HG02870 (cell line): ENCODE results near the gene CCDC138.

ENCODE experiments used
- ATAC-seq: cut with Tn5 transposase; IDR thresholded peaks from one replicate; pipeline ENCODE4 v1.9.1; 2021; ENCODE audit warnings: mild to moderate bottlenecking, moderate library complexity; ENCODE audit not compliant: unreplicated experiment

Gene CCDC138

DNA sequence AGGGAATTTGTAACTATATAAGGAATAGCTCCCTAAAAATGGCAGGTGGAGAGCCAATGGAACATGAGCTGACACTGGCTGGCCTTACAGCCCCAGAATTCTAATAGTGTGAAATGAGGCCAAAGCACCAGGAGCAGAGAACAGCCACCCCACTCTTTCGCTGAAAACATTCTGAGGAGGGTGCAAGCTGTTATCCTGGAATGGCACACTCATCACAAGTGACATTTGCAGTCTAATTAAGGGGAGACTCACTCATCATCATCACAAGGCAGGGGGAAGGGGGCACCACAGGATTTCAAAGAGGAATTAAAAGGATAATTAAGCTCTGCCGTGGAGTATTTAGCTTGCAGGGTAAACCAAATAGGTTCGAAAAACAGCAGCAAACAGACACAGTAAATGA, 108.2 kb downstream of the CCDC138 start:
- no peak for ATAC-seq

DNA sequence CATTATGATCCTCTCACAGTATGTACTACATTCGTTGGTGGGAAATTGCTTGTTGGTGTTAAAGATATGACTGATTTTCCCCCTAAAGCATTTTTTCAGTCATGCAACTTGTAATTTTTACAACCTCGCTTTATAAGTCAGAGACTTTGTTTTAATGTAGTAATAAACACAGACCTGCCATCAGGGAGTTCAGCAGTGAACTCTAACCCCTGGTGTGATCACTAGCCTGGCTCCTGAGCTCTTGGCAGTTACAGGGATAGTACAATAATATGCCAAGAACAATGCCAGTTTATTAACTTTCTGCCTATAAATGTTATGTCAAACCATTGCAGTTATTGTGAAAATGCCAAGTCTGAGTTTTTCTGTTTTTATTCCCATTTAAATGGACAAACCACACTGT, 108.6 kb downstream of the CCDC138 start:
- ATAC-seq: no peak

DNA sequence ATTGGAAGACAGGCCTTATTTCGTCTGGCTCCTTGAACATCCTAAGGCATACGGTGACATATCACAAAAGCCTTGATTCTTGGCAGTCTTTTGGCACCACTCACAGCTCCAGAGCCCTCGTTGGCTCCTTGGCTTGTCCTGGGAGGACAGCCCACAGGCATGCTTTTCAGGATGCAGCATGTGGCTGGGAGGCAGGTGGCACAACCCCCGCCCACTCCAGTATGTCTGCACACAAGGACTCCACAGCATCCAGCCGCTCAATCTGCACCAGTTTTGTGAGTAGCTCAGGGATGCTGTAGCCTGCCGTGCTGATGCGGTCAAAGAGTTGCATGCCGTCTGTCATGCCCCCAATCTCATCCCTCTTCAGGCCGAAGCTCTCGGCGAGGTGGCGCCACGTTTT, 110.2 kb downstream of the CCDC138 start:
- ATAC-seq: no peak

DNA sequence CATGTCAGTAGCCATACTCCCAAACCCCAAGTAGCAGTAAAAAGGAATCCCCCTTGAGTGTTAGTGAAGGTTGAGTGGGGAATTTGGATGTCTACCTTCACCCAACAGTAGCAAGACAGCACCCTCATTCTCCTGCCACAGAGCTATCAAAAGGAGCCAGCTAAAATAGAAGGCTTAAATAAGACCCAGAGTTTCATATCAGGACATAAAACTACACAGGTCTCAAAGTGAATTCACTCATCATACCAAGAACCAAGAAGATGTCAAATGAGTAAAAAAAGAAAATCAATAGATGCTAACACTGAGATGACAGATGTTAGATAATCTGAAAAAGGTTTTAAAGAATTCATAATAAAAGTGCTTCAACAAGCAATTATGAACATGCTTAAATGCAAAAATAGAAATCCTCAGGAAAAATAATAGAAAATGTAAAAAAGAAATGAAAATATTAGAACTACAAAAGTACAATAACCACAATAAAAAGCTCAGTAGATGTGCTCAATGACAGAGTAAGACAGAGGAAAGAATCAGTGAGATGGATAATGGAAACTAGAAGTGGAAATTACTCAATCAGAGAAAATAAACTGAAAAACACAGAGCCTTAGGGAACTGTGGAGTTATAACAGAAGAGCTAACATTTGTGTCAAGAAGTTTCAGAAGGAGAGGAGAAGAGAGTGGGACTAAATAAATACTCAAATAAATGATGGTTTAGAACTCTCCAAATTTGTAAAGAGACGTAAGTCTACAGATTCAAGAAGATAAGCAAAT, 111.9 kb downstream of the CCDC138 start:
- ATAC-seq: peak; percentile 77

DNA sequence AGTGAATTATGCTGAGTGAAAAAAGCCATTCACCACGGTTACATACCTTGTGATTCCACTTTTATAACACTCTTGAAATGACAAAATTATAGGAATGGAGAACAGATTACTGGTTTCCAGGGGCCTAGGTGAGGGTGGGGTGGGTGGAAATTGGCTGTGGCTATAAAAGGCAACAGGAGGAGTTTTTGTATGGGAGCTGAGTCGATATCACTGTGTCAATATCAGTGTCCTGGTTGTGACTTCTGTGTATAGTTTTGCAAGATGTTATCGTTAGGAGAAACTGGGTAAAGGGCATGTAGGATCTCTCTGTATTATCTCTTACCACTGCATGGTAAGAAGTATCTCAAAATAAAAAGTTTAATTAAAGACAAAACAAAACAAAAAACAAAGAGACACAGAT, 118.1 kb downstream of the CCDC138 start:
- ATAC-seq: no peak

DNA sequence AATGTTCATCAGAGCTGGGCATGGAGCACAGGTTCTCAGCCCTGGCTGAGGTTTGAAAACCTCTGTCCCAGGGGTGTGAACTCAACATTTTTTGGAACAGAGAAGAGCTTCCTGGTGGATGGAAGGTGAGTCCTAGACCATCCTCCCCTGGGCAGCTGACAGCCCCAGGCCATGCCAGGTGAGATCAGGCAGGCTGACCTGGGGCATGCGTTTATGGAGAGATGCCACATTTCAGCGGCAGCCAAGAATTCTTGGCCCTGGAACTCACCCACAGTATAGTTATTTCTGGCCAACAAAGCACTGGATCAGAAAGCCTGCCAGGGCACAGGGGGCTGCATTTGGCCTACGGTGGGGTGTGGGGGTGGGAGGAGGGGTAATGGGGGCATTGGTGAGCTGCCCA, 118.6 kb downstream of the CCDC138 start:
- no peak for ATAC-seq

DNA sequence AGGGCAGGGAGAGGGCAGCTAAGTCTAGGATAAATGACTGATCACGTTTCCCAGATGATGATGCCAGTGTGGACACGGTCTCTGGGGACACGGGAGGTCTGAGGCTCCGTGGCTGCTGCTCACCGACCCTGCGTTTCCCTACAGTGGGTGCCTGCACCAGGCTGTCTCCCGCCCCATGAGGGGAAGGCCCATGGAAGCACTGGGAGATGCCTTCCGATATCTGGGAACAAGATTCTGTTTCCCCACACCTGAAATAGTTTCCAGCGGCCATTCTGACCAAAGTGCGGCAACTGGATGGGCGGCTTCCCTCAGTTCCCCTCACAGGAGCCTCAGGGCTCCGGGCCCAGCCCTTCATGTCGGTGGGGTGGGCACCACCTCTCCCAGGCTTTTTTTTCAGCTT, 119.3 kb downstream of the CCDC138 start:
- no peak for ATAC-seq

DNA sequence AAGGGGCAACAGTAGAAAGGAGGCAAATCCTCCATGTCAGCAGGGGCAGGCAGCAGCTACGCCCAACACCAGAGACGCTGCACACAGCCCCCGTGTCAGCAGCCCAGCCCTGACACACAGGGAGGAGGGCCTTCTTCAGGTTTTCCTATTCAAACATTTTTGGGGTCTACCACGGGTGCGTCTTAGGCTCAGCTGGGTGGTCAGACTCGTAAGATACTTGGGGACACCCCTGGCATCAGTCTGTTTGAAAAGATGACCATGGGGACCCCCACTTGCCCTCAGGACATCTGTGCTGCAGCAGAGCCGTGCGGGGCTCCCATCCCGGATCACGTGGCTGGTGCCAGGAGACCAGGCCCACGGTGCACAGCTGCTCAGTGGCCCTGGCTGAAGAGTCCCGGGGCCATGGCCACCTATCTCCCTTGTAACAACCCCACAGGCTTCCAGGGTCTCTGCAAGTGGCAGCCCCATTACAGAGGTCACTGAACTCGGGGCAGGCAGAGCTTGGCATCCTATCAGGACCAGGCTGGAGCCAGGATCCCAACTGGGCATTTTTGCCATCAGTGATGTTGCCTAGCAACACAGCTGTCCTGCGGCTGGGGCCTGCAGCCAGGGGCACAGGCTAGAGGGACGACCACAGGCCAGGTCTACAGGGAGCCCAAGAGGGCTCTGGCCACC, 120.0 kb downstream of the CCDC138 start:
- ATAC-seq: no peak

DNA sequence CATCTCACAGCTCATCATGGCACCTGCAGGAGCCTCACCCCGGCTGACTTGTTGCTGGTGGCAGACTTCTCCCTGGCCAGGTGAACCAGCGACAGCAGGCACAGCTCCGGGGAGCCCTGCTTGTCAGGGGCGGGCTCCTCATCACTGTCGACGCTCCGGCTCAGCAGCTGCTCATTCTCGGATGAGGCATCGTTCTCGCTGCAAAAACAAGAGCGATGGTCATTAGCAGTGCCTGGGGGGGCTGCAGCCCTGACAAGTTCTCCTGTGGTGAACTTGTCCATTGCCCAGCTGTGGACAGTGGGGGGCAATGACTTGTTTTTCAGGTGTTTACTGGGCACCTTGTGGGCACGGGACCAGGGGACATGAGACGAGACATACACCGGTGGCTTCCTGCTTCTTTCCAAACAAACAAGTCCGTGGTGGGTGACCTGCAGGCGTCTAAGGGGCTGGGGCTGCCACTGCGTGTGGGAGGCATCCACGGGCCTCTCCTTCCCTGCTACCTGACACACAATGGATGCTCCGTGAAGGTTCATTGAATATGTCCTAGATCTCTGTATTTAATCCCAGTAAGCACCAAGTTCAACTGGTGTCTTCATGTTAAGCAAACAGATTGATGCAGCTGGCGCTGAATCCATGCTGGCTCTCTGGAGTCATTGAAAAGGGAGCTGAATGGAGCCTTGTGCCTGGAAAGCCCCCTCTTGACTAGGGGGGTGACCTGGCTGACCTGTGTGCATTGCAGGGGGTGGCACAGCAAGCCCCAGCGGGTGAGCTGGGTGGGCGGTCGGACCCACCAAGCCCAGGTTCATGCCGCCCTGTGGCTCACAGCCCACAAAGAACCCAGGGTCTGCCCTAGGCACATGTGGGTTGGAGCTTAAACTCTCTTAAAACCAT, 121.5 kb downstream of the CCDC138 start:
- no peak for ATAC-seq

DNA sequence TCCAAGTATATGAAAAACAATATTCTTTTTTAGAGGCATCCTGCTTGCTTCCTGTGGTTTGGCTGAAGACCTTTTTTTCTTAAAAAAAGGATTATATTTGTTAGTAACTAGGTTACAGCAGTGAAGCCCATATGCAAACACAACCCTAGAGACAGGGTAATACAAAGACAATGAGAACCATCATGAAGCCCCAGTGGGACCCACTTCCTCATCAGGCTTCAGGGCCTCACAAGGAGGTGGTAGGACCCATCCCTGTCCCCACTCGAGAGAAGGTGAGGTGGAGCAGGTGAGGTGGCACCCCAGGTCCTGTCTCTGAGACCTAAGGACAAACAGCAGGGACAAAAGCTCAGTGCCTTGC, 122.1 kb downstream of the CCDC138 start:
- no peak for ATAC-seq

DNA sequence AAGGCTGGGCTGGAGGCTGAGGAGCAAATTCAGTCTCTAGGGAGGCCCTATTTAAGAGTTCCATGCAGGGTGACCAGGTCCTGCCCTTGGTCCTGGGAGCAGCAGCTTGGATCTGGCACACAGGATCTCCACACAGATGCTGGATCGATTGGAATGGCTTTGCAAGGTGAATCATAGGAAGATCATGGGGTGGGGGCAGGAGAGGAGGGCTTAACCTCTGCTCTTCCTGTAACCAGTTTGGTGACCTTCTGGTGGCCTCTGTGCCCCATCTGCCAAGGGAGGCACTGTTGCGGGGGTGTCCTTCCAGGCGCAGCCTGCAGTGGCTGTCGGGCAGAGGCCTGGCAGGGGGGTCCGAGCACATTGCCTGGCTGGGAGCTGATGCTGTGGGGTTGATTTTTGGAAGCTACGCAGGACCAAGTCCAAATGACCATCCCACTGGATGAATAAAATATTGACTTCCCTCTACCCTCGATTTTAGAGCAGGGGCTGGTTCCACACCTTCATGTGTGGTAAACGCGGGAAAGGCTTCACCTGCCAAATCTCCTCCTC, 122.8 kb downstream of the CCDC138 start:
- no peak for ATAC-seq

DNA sequence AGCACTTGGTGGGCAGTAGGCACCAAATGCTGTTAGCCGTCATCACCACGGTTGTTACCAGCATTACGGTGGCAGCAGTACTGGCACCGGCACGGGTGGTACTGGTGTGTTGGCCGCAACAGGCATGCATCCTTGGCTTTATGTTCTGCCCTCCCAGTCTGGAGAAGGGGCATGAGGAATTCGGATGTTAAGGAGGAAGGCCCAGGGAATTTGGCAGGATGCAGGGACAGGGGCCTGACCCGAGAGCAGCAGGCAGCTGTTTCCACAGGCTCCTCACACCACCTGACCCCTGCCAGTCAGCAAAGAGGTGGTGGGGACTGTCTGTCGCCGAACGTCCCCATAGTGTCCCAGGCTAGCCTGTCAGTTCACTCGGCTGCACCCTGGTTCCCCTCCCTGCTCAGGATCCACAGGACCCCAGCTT, 123.5 kb downstream of the CCDC138 start:
- ATAC-seq: no peak

DNA sequence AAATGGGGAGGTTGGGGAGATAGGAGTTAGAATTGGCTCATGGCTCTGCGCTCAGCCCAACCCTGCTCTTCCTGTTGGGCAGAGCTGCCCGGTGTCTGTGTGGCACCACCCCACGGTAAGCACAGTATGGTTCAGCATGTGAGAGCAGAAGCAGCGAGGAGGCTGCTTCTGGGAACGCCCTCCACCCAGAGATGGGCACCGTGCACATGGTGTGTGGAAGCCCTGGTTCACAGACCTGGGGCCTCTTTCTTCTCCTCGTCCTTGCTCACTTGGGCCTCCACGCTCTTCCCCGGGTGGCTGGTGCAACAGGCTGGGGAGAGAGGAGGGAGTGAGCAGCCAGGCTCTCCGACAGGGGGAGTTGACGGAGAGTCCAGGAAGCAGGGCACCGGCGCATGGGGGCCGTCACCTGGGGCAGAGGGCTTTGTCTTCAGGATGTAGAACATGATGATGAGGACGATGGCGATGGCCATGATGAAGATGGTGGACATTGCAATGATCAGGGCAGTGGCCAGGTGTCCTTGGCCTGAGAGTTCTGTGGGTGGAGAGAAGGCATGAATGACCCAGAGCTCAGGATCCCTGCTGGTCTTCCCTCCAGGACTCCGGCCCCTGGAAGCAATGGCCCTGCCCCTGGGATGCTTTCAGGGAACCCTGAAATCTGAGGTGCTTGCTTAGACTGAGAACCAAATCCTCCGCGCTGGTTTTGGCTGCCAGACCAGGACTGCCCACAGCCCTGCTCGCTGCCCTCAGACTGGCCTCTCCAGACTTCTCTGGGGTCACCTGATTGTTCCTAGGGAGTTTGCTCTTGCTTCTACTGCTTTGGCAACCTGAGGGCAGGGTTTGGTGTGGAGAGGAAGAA, 124.2 kb downstream of the CCDC138 start:
- no peak for ATAC-seq

DNA sequence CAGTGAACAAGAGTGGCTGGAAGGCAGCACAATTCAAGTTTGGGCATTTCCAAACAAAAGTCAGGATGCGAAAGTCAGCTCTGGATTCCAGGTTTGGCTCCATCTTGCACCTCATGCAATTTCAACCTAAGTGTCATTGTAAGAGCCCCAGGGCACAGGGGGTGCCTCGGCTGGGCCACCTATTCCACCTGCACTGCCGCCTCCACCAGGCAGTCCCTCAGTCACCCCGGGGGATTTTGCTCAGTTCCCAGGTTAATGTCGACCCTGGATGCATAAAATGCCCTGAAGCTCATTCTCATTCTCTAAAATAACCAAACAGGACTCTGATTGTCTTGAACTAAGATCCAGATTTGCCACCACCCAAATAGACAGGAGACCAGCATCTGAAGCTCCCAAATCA, 124.8 kb downstream of the CCDC138 start:
- ATAC-seq: no peak

DNA sequence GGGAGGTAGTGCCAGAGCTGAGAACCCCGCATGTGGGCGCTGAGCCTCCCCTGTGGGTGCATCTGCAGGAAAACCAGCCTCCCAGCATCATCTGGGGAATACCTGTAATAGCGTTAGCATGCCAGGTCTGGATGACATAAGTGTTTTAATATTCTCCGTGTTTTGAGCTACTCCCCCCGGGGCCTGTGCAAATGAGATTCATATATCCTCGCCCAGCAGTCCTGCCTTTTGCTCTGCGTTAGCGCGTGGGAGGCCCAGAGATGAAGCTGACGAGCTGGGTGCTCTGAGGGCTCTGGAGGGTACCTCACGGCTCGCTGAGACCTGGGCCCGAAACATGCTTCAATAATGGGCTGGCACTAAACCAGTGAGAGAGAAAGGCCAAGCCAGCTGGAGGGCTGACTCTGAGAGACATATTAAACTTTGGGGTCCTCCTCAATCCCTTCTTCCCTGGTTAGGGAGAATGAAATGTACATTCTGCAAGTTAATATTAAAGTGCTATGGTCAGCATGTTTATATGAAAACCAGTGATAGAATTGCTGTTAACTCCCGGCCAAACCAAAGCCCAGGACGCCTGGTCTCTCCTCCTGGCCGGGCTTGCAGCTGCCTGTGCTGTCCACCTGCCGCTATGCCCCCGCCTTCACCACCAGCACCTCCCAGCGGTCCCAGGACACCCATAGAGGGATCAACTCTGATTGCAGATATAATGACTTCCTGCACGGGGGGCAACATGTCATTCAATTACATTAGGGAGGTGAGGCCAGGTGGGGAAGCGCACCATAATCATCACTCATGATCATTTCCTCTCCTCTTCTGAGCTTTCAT, 125.4 kb downstream of the CCDC138 start:
- ATAC-seq: no peak

DNA sequence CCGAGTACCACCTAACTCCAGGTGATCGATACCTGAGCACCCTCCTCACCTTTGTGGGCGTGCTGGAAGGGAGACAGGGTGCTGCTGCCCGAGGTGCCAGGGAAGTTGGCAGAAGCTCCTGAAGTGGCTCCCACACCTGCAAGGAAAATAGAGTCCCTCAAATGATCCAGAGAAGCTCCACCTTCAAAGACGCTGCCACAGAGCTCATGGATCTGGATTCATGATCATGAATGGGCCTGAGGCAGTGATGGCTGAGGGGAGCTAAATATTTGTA, 126.0 kb downstream of the CCDC138 start:
- no peak for ATAC-seq

DNA sequence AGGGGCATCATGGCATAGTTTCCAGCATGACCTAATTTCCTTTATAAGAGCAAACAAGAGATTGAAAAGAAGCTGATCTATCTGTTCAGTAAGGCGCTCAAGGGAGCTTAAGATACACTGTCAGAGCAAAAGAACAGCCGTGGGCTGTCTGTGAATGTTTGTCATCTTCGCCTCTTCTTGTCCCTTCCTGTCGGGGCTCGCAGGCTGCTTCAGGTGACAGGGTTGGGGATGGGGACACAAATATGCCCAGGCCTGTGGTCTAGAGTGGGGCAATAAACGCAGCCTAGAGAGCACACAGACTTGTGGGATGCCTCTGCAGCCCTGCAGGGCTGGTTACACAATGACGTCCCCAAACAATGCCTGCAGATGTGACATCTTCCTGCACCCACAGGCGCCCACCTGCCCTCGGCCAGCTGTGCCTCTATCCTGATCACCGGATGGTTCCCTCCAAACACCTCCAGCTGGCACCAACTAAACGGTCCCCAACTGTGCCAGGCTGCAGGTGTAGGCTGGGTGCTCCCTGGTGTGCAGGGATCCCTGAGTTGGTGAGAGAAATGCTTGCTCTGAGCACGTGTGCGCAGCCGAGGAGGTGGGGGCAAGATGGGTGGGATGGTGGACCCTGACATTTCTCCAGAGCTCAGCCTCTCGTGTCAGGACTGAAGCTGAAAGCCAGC, 129.7 kb downstream of the CCDC138 start:
- ATAC-seq: no peak

DNA sequence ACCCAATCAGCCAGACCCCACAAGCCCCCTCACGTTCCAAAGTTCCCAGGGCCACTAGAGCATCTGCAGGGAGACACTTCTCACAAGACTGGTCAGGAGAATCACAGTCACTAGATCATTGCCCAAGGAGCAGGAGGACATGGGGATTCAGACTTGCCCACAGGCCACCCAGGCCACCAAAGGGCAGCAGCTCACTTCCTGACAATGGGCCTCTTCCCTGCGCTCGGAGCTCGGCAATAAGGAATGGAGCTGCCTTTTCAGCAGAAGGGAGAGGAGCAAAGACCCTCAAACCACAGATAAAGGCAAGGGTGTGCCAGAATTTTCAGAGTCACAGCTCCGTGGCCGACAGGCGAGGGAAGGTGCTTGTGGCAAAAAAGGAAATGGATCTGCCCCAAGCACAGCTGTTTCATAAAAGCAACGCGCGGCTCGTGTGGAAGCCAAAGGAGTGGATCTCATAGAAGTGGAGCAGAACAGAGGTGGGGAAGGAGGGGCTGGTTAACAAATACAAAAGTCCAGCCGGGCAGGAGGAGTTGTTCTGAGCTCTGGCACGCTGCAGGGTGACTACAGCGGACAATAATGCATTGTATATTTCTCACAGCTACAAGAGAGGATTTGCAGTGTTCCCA, 130.3 kb downstream of the CCDC138 start:
- ATAC-seq: no peak

DNA sequence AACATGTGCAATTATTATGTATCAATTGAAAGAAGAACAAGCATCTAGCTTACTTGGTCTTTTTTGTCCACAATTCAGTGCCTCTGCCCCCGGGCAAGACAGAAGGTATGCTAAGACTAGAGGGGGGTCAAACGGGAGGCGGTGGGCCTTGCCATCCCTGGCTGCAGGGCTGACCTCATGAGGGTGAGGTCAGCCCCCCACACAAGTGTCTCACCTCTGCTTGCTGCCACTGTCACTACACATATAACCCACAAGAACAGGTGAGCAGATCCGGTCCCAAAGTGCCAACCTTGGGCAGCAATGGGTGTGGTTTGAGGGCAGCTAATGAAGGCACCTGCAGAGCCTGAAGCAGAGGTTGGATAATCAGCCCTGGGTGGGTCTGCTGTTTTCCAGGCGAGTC, 131.0 kb downstream of the CCDC138 start:
- ATAC-seq: no peak
